Measurements from ENCODE around the gene RSRC1. TPM values are rescaled to one million over a fixed set of nuclear protein-coding genes. Genes with fewer than 3 reads are reported as not detected.

RSRC1 gene
- total and polyA plus RNA-seq, 10 donors = 7.2 to 56.5 (median 33.1) TPM

DNA sequence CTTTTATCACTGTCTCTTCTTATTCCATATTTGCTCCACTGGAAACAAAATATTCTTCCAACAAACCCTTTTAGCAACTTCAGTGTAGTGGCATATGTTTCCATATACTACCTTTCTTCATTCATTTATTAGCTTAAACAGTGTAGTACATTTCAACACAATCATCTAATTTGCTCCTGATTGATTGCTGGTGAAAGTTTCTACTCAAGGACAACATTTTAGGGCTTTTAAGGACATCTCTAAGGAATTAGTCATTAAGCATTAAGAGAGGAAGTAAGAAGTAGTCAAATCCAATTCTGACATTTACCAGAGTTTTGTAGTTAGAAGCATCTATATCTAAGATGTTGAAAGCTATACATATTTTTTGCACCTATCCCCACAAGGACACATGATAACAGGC, 55.8 kb downstream of the RSRC1 start:
- H3K4me3 ChIP-seq = no peak overlapping the region
- H3K27ac ChIP-seq = no peak overlapping the region
- no peaks in the 10 kb centered on the region for H3K27me3 ChIP-seq (replicated peaks in 1 of 7)
- no peak for DNase-seq
- H3K36me3 ChIP-seq = peaks cover 0 to 10% (median 0%) of the 10 kb centered on the region in 6 donors
- no peaks in the 10 kb centered on the region for H3K9me3 ChIP-seq
- TF ChIP-seq POLR2A (IDR thresholded peaks at IDR 0.05) (no peak), POLR2AphosphoS5 (IDR thresholded peaks at IDR 0.05) (no peak)
- TF ChIP-seq, protein P1, sequence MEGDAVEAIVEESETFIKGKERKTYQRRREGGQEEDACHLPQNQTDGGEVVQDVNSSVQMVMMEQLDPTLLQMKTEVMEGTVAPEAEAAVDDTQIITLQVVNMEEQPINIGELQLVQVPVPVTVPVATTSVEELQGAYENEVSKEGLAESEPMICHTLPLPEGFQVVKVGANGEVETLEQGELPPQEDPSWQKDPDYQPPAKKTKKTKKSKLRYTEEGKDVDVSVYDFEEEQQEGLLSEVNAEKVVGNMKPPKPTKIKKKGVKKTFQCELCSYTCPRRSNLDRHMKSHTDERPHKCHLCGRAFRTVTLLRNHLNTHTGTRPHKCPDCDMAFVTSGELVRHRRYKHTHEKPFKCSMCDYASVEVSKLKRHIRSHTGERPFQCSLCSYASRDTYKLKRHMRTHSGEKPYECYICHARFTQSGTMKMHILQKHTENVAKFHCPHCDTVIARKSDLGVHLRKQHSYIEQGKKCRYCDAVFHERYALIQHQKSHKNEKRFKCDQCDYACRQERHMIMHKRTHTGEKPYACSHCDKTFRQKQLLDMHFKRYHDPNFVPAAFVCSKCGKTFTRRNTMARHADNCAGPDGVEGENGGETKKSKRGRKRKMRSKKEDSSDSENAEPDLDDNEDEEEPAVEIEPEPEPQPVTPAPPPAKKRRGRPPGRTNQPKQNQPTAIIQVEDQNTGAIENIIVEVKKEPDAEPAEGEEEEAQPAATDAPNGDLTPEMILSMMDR (IDR thresholded peaks at IDR 0.05 in 8 of 11, conservative IDR thresholded peaks at IDR 0.05 in 3 of 11) = no peak
- H3K4me1 ChIP-seq = no peaks in the 10 kb centered on the region
- intact Hi-C loops (cut with DNase I; ENCODE audit: low total_unique reads) = no loop called here

DNA sequence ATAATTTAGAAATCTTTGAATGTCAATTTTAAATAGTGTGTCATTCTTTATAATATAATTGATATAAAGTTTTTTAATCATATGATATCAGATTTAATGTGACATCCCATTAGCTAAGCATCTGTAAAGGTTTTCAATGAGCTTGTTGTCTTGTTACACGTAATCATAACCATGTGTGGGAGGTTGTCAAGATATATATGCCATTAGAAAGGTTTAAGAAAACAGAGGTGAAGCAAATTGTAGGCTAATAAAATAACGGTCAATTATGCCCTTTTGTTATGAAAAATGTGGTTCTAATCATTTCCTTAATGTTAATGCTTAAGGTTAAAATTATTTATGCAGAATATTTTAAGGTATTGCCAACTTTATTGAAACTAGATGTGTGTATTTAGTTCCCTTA, 56.3 kb downstream of the RSRC1 start:
- WGBS, 5 donors = 91 to 96% (median 92%) methylated on average over 2 of the region's 2 CpGs
- Histone ChIP-seq H3K36me3 (peaks cover 0 to 13% (median 0%) of the 10 kb centered on the region in 6 donors), H3K4me1 (no peaks in the 10 kb centered on the region), H3K27ac (no peak overlapping the region), H3K27me3 (replicated peaks in 1 of 7) (no peaks in the 10 kb centered on the region), H3K4me3 (no peak overlapping the region), H3K9me3 (no peaks in the 10 kb centered on the region)
- intact Hi-C loops (cut with DNase I; ENCODE audit: low total_unique reads) = no loop called here
- DNase-seq = no peak
- TF ChIP-seq POLR2A (IDR thresholded peaks at IDR 0.05) = no peak
- TF ChIP-seq, protein P1 (IDR thresholded peaks at IDR 0.05 in 8 of 11, conservative IDR thresholded peaks at IDR 0.05 in 3 of 11) = no peak

DNA sequence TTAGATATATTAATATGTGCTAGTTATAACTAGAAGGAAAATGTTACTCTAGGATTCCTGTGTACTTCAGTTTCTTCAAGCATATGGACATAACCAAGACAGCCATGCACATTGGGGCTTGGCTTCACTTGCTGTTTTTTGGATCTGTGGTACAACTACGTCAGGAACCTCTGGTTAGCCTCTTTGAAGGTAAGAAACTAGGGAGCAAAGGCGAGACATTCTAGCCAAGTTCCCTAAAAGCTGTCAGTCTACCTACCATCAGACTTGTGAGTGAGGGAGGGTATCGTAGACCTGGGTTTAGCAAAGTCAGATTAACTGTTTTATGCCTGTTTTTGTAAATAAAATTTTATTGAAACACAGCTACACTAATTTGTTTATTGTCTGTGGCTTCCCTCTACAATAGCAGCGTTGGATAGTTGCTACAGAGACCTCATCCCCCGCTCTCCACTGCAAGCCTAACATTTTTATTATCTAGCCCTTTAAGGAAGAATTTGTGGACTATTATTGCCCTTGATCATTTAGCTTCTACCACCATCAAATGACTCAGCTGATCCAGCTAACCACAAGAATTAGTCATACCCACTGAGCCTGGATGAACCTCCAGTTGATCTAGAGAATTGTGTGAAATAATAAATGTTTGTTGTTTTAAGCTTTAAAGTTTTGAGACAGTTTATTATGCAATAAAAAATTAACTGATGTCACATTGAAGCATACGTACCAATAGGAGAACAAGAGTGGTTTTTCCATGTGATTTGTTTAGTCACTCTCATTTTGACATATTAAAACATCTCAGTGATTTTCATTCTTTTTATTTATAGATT, 58.1 kb downstream of the RSRC1 start:
- Histone ChIP-seq H3K27ac (no peak overlapping the region), H3K9me3 (no peaks in the 10 kb centered on the region), H3K4me1 (no peaks in the 10 kb centered on the region), H3K27me3 (replicated peaks in 1 of 7) (no peaks in the 10 kb centered on the region), H3K36me3 (peaks cover 0 to 16% (median 0%) of the 10 kb centered on the region in 6 donors), H3K4me3 (no peak overlapping the region)
- no peak for DNase-seq
- WGBS, 5 donors = 57 to 75% (median 66%) methylated on average over 6 of the region's 6 CpGs
- TF ChIP-seq POLR2AphosphoS5 (IDR thresholded peaks at IDR 0.05) = no peak
- no peak for TF ChIP-seq POLR2A (IDR thresholded peaks at IDR 0.05)
- TF ChIP-seq, protein P1 (IDR thresholded peaks at IDR 0.05 in 8 of 11, conservative IDR thresholded peaks at IDR 0.05 in 3 of 11) = no peak
- intact Hi-C loops (cut with DNase I; ENCODE audit: low total_unique reads) = no loop called here

DNA sequence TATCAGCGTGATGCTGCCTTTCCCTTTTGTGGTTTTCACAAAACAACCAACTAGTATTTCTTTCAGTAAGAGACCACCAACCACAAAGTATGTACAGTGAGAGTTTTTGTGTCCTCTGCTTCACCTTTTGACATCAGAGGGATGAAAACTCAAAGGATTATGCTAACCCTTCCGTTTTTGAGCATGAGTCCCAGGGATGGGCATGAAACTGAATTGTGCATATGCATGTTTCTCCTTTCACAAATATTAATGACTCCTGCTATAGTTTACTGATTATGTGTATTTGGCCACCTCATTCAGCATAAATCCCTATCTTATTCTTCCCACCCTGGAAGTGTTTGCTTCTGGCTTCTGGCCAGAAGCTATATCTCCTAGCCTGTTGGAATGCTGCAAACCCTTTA, 59.2 kb downstream of the RSRC1 start:
- Histone ChIP-seq H3K27ac (no peak overlapping the region), H3K36me3 (peaks cover 0 to 16% (median 0%) of the 10 kb centered on the region in 6 donors), H3K4me1 (no peaks in the 10 kb centered on the region), H3K4me3 (no peak overlapping the region), H3K9me3 (no peaks in the 10 kb centered on the region), H3K27me3 (replicated peaks in 1 of 7) (no peaks in the 10 kb centered on the region)
- no peak for TF ChIP-seq POLR2A (IDR thresholded peaks at IDR 0.05)
- no peak for TF ChIP-seq POLR2AphosphoS5 (IDR thresholded peaks at IDR 0.05)
- TF ChIP-seq, protein P1 (IDR thresholded peaks at IDR 0.05 in 8 of 11, conservative IDR thresholded peaks at IDR 0.05 in 3 of 11) = no peak
- intact Hi-C loops (cut with DNase I; ENCODE audit: low total_unique reads) = no loop called here
- no peak for DNase-seq
- 67 to 73% (median 67%) methylated on average over 2 of the region's 2 CpGs for WGBS, 5 donors

Measured in spleen (tissue), 11 donors.